ENCODE measurements around the gene TRIM50. TPM values are rescaled to one million over a fixed set of nuclear protein-coding genes. Genes with fewer than 3 reads are reported as not detected.
A peak's percentile ranks its signal among the peaks of the same experiment; 100 is the strongest.
"Not testable (repeated sequence)": the region's sequence is repeated elsewhere in the genome, so short reads cannot be mapped to it uniquely, and the experiment has no call there.

Gene TRIM50
- total RNA-seq, 1 donor from 2014 or later, result not detected

- no peak for TF ChIP-seq CTCF (conservative IDR thresholded peaks at IDR 0.05)
- Mint-ChIP-seq H3K9me3 (no peaks in the 10 kb centered on the region), H3K36me3 (ENCODE audit: low read depth) (peaks cover 4% of the 10 kb centered on the region), H3K27me3 (ENCODE audit: low read depth) (no peaks in the 10 kb centered on the region), H3K27ac (ENCODE audit: unreplicated experiment) (no peak overlapping the region), H3K4me3 (peak overlapping the region; percentile 98), H3K4me1 (peaks cover 31% of the 10 kb centered on the region)
- no peak for DNase-seq (ENCODE audit: low read depth, low spot score)
Observed at GRCh38 chr7:73308074-73308664, 19.7 kb downstream of the TRIM50 start.

GRCh38 chr7:73307436-73307835, 20.4 kb downstream of the TRIM50 start:
- H3K27me3 Mint-ChIP-seq (ENCODE audit: low read depth), result no peaks in the 10 kb centered on the region
- no peaks in the 10 kb centered on the region for H3K9me3 Mint-ChIP-seq
- H3K36me3 Mint-ChIP-seq (ENCODE audit: low read depth), result peaks cover 4% of the 10 kb centered on the region
- H3K27ac Mint-ChIP-seq (ENCODE audit: unreplicated experiment), result no peak overlapping the region
- no peak for DNase-seq (ENCODE audit: low read depth, low spot score)
- H3K4me3 Mint-ChIP-seq, result peak overlapping the region; percentile 98
- no peak for TF ChIP-seq CTCF (conservative IDR thresholded peaks at IDR 0.05)
- H3K4me1 Mint-ChIP-seq, result peaks cover 31% of the 10 kb centered on the region

- H3K9me3 Mint-ChIP-seq; H3K27ac Mint-ChIP-seq (ENCODE audit: unreplicated experiment); H3K36me3 Mint-ChIP-seq (ENCODE audit: low read depth); H3K27me3 Mint-ChIP-seq (ENCODE audit: low read depth); DNase-seq (ENCODE audit: low read depth, low spot score): not testable (repeated sequence)
- Mint-ChIP-seq H3K4me3 (peak overlapping the region; percentile 61), H3K4me1 (peaks cover 31% of the 10 kb centered on the region)
Observed at GRCh38 chr7:73304612-73305387, 23.1 kb downstream of the TRIM50 start.

- Mint-ChIP-seq H3K27me3 (ENCODE audit: low read depth) (no peaks in the 10 kb centered on the region), H3K4me1 (peaks cover 27% of the 10 kb centered on the region), H3K9me3 (no peaks in the 10 kb centered on the region), H3K4me3 (no peak overlapping the region), H3K36me3 (ENCODE audit: low read depth) (peaks cover 4% of the 10 kb centered on the region), H3K27ac (ENCODE audit: unreplicated experiment) (no peak overlapping the region)
- no peak for DNase-seq (ENCODE audit: low read depth, low spot score)
- TF ChIP-seq CTCF (conservative IDR thresholded peaks at IDR 0.05), result no peak
Observed at GRCh38 chr7:73304071-73304470, 23.8 kb downstream of the TRIM50 start.

- DNase-seq (ENCODE audit: low read depth, low spot score), result no peak
- no peak overlapping the region for H3K4me3 Mint-ChIP-seq
- H3K27me3 Mint-ChIP-seq (ENCODE audit: low read depth), result no peaks in the 10 kb centered on the region
Observed at GRCh38 chr7:73303546-73303945, 24.3 kb downstream of the TRIM50 start.

GRCh38 chr7:73302846-73303245, 25.0 kb downstream of the TRIM50 start:
- not testable (repeated sequence) for H3K4me3 Mint-ChIP-seq; H3K27ac Mint-ChIP-seq (ENCODE audit: unreplicated experiment); H3K27me3 Mint-ChIP-seq (ENCODE audit: low read depth); H3K9me3 Mint-ChIP-seq; H3K36me3 Mint-ChIP-seq (ENCODE audit: low read depth); DNase-seq (ENCODE audit: low read depth, low spot score)
- H3K4me1 Mint-ChIP-seq, result peaks cover 15% of the 10 kb centered on the region

More at GRCh38 chr7:73303546-73303945, 24.3 kb downstream of the TRIM50 start:
- no peak overlapping the region for H3K27ac Mint-ChIP-seq (ENCODE audit: unreplicated experiment)
- no peak for TF ChIP-seq CTCF (conservative IDR thresholded peaks at IDR 0.05)
- H3K36me3 Mint-ChIP-seq (ENCODE audit: low read depth), result peaks cover 4% of the 10 kb centered on the region
- H3K9me3 Mint-ChIP-seq, result no peaks in the 10 kb centered on the region
- peaks cover 22% of the 10 kb centered on the region for H3K4me1 Mint-ChIP-seq

Data from neural crest cell (in vitro differentiated cells).